Keratinocyte (primary cell): ENCODE measurements around the gene B4GALT4. TPM values are rescaled to one million over a fixed set of nuclear protein-coding genes. Genes with fewer than 3 reads are reported as not detected.

Experiments used
- DNase-seq: peaks from one replicate; pipeline ENCODE4 v3.0.0-alpha.2; 2011; ENCODE audit warnings: low read depth, missing footprints, low spot score
- FAIRE-seq: peaks from 2 replicates; lab custom pipeline; 2011; peaks lifted over from hg19 to GRCh38; lab: Jason Lieb, UNC
- H2AFZ ChIP-seq: 2 replicates; pipeline ENCODE4 v1.6.0; 2012; ENCODE audit warnings: low read length, control low read depth, inconsistent platforms; ENCODE audit not compliant: control insufficient read depth
- H3K27ac ChIP-seq: 2 replicates; pipeline ENCODE4 v1.5.1; 2011; ENCODE audit warnings: low read length; ENCODE audit not compliant: control insufficient read depth, insufficient read depth
- H3K27me3 ChIP-seq: 3 replicates; pipeline ENCODE4 v1.6.0; 2011; ENCODE audit warnings: low read length; ENCODE audit not compliant: control insufficient read depth, insufficient read depth; ENCODE audit errors: extremely low read depth
- H3K36me3 ChIP-seq, 2 experiments: 2 replicates in 1 of 2; 3 replicates in 1 of 2; pipeline ENCODE4 v1.5.1; 2011; ENCODE audit warnings: low read length in 2 of 2, mild to moderate bottlenecking in 1 of 2; ENCODE audit not compliant: control insufficient read depth in 2 of 2, insufficient read depth in 2 of 2; ENCODE audit errors: extremely low read depth in 1 of 2
- H3K4me1 ChIP-seq: 3 replicates; pipeline ENCODE4 v1.5.1; 2011; ENCODE audit warnings: low read length; ENCODE audit not compliant: control insufficient read depth, insufficient read depth; ENCODE audit errors: extremely low read depth
- H3K4me2 ChIP-seq: 3 replicates; pipeline ENCODE4 v1.6.0; 2011; ENCODE audit warnings: low read depth, low read length; ENCODE audit not compliant: control insufficient read depth, insufficient read depth; ENCODE audit errors: extremely low read depth
- H3K4me3 ChIP-seq, 3 experiments: fragments of 200-600 bp in 1 of 3; sonication (generic) in 1 of 3; 2 replicates in 2 of 3; 3 replicates in 1 of 3; pipeline ENCODE4 v1.5.1; 2011 to 2016; ENCODE audit warnings: low read length in 3 of 3, mild to moderate bottlenecking in 3 of 3, control low read depth in 2 of 3, inconsistent platforms in 1 of 3, low read depth in 1 of 3, mixed read lengths in 1 of 3, mixed run types in 1 of 3, moderate library complexity in 1 of 3; ENCODE audit not compliant: control insufficient read depth in 2 of 3, insufficient read depth in 2 of 3; ENCODE audit errors: extremely low read depth in 1 of 3
- H3K79me2 ChIP-seq: 2 replicates; pipeline ENCODE4 v1.6.0; 2012; ENCODE audit warnings: low read length; ENCODE audit not compliant: control insufficient read depth, insufficient read depth
- H3K9ac ChIP-seq: 3 replicates; pipeline ENCODE4 v1.6.0; 2011; ENCODE audit warnings: low read length; ENCODE audit not compliant: control insufficient read depth, insufficient read depth; ENCODE audit errors: extremely low read depth
- H3K9me1 ChIP-seq: 3 replicates; pipeline ENCODE4 v1.6.0; 2011; ENCODE audit warnings: low read length; ENCODE audit not compliant: control insufficient read depth, insufficient read depth; ENCODE audit errors: extremely low read depth
- H3K9me3 ChIP-seq: 2 replicates; pipeline ENCODE4 v1.5.1; 2012; ENCODE audit warnings: low read depth, low read length; ENCODE audit not compliant: control insufficient read depth
- H4K20me1 ChIP-seq: 3 replicates; pipeline ENCODE4 v1.6.0; 2011; ENCODE audit warnings: low read length; ENCODE audit not compliant: control insufficient read depth, insufficient read depth; ENCODE audit errors: extremely low read depth
- EZH2 ChIP-seq: IDR thresholded peaks from one replicate; pipeline ENCODE4 v1.6.1; 2012; ENCODE audit warnings: inconsistent platforms, mild to moderate bottlenecking, low read length, moderate library complexity
- dilution Hi-C: fragments of 300-500 bp; cut with MboI; formaldehyde crosslinking; loops from one replicate; pipeline ENCODE4 v1.7.0; 2020; ENCODE audit warnings: low sequenced_read_pairs; ENCODE audit not compliant: extremely low pct_ligation_motif_present
- polyA plus RNA-seq, 5 experiments: library from polyadenylated mRNA; depleted of rRNA in 3 of 5; stranded (reverse) in 3 of 5; stranded (forward) in 1 of 5; unstranded in 1 of 5; fragments of >200 nt; gene quantifications; 1 replicate in 1 of 5; 2 replicates in 3 of 5; 3 replicates in 1 of 5; pipeline versions ENCODE4 v1.2.1 to v1.2.3, GENCODE V29; 2011 to 2012; ENCODE audit warnings: missing spikeins in 2 of 5, low read depth in 1 of 5, low replicate concordance in 1 of 5
- TF ChIP-seq, protein P1 (sequence below), 3 experiments: IDR thresholded peaks in 1 of 3; conservative IDR thresholded peaks in 1 of 3; optimal IDR thresholded peaks in 1 of 3; 2 replicates in 2 of 3; 3 replicates in 1 of 3; pipeline versions ENCODE3 to v1.5.1; 2011; ENCODE audit warnings: low read length in 3 of 3, mild to moderate bottlenecking in 3 of 3, moderate library complexity in 2 of 3, control low read depth in 1 of 3, inconsistent platforms in 1 of 3; ENCODE audit not compliant: insufficient read depth in 2 of 3; ENCODE audit errors: extremely low read depth in 1 of 3

Gene B4GALT4
- polyA plus RNA-seq, 1 donor (not counting 4 experiments of a cell fraction or from before 2014, with no cell fraction given) = 43.3 TPM

DNA sequence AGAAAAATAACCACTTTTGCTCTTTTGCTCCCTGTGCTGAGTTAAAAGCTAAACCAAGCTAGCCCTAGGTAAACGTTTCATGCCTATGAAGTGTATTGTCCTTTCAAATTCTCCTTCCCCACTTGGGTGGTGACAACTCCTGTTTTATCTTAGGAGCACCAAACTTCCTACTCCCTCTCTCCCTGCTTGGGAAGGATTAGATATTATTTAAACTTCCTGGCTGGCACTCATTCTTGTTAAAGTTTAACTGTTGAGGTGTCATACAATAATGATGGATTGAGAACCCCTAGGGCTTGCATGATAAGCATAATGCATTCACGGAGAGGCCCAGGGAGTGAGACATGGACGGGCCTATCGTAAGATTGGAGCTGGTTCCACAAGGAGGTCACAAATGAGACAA is 29.5 kb downstream of the B4GALT4 start:
- Histone ChIP-seq H4K20me1 (no peaks in the 10 kb centered on the region), H3K27me3 (no peaks in the 10 kb centered on the region), H3K9me1 (no peaks in the 10 kb centered on the region), H3K9me3 (no peaks in the 10 kb centered on the region), H3K4me1 (peaks cover 18% of the 10 kb centered on the region), H3K4me2 (no peak overlapping the region), H3K9ac (no peak overlapping the region), H3K36me3 (peaks cover 11 to 28% of the 10 kb centered on the region in 2 experiments), H2AFZ (no peak overlapping the region), H3K27ac (no peak overlapping the region), H3K4me3 (no peak overlapping the region), H3K79me2 (no peaks in the 10 kb centered on the region)
- TF ChIP-seq EZH2 = no peak
- TF ChIP-seq, protein P1, sequence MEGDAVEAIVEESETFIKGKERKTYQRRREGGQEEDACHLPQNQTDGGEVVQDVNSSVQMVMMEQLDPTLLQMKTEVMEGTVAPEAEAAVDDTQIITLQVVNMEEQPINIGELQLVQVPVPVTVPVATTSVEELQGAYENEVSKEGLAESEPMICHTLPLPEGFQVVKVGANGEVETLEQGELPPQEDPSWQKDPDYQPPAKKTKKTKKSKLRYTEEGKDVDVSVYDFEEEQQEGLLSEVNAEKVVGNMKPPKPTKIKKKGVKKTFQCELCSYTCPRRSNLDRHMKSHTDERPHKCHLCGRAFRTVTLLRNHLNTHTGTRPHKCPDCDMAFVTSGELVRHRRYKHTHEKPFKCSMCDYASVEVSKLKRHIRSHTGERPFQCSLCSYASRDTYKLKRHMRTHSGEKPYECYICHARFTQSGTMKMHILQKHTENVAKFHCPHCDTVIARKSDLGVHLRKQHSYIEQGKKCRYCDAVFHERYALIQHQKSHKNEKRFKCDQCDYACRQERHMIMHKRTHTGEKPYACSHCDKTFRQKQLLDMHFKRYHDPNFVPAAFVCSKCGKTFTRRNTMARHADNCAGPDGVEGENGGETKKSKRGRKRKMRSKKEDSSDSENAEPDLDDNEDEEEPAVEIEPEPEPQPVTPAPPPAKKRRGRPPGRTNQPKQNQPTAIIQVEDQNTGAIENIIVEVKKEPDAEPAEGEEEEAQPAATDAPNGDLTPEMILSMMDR (optimal IDR thresholded peaks at IDR 0.05 in 1 of 3, IDR thresholded peaks at IDR 0.05 in 1 of 3, conservative IDR thresholded peaks at IDR 0.05 in 1 of 3; ENCODE audit: extremely low read depth in 1 of 3, insufficient read depth in 2 of 3, low read length in 3 of 3) = no peak
- dilution Hi-C loops = no loop called here
- FAIRE-seq (no peak), DNase-seq (no peak)

GRCh38 chr3:119207512-119207875 is 33.2 kb downstream of the B4GALT4 start:
- no peak for FAIRE-seq
- no peak overlapping the region for H2AFZ ChIP-seq
- dilution Hi-C loops = no loop called here
- no peaks in the 10 kb centered on the region for H3K9me3 ChIP-seq
- DNase-seq = no peak
- H4K20me1 ChIP-seq = no peaks in the 10 kb centered on the region
- H3K27me3 ChIP-seq = no peaks in the 10 kb centered on the region
- H3K4me2 ChIP-seq = peak overlapping the region; percentile 59
- H3K9ac ChIP-seq = no peak overlapping the region
- peak overlapping the region; percentile 37 for H3K27ac ChIP-seq
- H3K4me1 ChIP-seq = peaks cover 29% of the 10 kb centered on the region
- H3K36me3 ChIP-seq = peaks cover 8 to 11% of the 10 kb centered on the region in 2 experiments
- no peaks in the 10 kb centered on the region for H3K79me2 ChIP-seq
- no peak overlapping the region for H3K4me3 ChIP-seq
- H3K9me1 ChIP-seq = peaks cover 2% of the 10 kb centered on the region
- TF ChIP-seq, protein P1 (optimal IDR thresholded peaks at IDR 0.05 in 1 of 3, IDR thresholded peaks at IDR 0.05 in 1 of 3, conservative IDR thresholded peaks at IDR 0.05 in 1 of 3; ENCODE audit: extremely low read depth in 1 of 3, insufficient read depth in 2 of 3, low read length in 3 of 3) = no peak
- no peak for TF ChIP-seq EZH2
